NOMO-1 (cell line): ENCODE data around the gene TRIB2.

Source experiments
- DNase-seq, 2 experiments: peaks; one replicate each; lab custom pipeline; 2025; ENCODE audit not compliant: unreplicated experiment in 2 of 2; lab: John Stamatoyannopoulos, UW

TRIB2 gene

GRCh38 chr2:12737297-12737696 is 20.6 kb downstream of the TRIB2 start:
- no peak for DNase-seq

DNA sequence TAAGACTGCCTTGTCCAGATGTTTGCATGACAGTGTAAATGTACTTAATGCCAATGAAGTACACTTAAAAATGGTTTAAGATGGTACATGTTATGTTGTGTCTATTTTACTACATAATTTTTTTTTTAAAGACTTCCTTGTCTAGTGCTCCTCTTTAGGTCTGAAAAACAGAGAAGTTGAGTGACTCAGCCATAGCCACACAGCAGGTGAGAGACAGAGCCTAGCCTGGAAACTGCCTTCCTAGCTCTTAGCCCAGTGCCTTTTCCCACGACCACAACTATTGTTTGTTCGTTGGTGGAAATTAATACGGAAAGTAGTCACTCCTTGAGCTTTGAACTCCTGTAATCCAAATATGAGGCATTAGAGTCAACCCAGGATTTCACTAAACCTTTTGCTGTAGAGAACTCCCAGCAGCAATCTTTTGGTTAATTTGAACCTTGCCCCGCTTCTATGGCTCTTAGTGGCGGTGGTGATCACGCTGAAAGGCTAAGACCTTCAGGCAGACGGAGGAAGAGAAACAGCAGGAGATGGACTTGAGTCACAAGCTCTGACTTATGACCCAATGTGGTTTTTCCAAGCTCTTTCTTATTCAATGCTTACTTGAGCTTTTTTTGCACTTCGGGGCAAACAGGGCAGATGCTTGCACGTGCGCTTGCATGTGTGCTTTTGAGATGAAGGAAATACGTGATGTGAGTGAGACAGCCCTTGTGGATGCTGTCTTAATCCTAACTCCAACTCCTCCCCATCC is 21.2 kb downstream of the TRIB2 start:
- DNase-seq, result no peak

DNA sequence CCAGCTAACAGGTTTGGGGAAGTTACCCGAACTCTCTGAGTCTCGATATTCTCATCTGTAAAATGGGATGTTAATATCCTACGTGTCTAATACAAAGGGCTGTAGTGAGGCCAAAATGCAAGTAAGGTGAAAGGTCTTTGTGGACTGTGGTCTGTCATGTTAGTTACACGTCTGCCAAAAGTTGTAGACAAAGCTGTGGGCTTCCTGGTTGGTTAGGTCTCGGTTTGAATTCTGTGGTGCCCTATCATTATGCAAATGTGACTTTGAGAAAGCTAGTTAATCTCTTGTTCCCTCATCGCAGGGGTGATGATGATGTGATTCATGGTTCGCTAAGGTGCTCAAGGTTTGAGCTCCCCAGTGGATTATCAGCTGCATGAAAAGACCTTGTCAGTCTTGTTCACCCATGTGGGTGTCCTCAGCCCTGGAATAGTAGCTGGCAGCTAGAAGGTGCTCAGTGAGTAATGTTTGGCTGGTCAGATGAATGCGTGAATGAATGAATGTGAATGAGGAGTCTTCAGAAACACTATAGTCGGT is 23.1 kb downstream of the TRIB2 start:
- DNase-seq, result no peak

DNA sequence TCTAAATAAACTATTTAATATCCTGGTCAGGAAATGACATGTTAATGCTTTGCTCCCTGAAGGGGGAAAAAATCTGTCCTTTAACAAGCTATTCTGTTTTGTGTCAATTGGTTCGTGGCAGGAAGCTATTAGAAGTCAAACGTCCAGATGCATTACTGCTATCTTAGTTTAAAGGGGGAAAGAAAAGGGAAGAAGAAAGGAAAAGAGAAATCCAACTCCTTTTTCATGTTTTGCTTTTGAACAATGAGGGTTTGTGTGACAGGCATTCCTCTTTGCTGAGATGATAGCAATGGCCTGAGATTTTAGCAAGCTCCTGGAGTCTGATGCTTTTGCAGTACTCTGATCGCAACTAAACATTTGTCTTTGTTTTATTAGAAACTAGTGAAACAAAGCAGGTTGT is 24.6 kb downstream of the TRIB2 start:
- no peak for DNase-seq

- no peak for DNase-seq
Observed at GRCh38 chr2:12742891-12743290, 26.2 kb downstream of the TRIB2 start.

GRCh38 chr2:12750166-12750905 is 33.6 kb downstream of the TRIB2 start:
- no peak for DNase-seq

GRCh38 chr2:12754643-12755042 is 37.9 kb downstream of the TRIB2 start:
- no peak for DNase-seq

DNA sequence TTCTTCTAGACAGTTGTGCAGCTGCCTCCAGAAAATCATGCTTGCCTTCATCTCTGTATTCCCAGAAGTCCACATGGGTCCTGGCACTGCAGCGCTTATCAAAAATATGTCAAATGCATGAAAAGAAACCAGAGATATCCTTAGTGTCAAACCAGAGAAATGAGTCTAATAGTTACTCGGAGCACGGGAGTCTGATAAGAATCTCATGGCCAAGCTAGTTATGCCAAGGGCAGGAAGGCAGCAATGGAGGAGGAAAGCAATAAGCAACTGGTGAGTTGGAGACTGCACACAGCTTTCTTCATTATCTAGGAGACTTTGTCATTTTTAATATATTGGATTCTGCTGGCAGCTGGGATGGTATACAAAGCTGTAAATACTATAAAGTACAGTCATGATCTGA is 38.6 kb downstream of the TRIB2 start:
- no peak for DNase-seq

- DNase-seq, result no peak
Observed at GRCh38 chr2:12759248-12759647, 42.5 kb downstream of the TRIB2 start.

GRCh38 chr2:12761104-12761503 is 44.4 kb downstream of the TRIB2 start:
- no peak for DNase-seq

GRCh38 chr2:12762337-12762736 is 45.6 kb downstream of the TRIB2 start:
- DNase-seq, result no peak

DNA sequence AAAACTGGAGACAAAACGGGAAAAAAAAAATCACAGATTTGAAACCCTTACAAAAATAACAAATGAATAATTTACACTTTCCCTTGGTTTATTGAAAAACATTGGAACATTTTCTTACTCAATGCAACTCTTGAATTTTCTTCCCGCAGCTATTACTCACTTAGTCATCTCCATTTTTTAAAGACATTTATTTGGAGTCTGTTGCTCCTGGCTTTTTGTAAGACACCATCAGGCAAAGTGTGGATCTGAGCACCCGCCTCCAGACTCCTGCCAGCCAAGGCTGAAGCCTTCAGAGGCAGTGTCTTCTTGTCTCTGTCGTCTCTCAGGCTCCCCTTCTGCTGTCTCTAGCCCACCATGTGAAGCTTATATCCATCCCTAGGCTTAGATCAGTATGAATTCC is 46.2 kb downstream of the TRIB2 start:
- no peak for DNase-seq

DNA sequence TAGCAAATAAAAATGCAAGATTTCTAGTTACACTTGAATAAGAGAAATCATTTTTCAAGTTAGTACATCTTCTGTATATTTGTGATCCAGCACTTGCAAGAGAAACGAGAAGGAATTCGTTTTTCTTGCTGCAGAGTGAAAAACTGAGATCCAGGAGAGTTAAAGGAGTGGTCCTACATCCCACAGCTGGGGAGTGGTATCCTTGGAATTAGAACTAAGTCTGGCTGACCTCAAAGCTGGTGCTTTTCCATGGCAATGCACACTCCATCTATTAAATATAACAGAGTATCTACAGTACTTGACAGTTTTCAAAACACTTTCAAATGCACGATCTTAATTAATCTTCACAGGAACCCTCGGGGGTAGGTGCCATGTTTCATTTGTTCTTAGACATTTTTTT is 46.8 kb downstream of the TRIB2 start:
- no peak for DNase-seq

DNA sequence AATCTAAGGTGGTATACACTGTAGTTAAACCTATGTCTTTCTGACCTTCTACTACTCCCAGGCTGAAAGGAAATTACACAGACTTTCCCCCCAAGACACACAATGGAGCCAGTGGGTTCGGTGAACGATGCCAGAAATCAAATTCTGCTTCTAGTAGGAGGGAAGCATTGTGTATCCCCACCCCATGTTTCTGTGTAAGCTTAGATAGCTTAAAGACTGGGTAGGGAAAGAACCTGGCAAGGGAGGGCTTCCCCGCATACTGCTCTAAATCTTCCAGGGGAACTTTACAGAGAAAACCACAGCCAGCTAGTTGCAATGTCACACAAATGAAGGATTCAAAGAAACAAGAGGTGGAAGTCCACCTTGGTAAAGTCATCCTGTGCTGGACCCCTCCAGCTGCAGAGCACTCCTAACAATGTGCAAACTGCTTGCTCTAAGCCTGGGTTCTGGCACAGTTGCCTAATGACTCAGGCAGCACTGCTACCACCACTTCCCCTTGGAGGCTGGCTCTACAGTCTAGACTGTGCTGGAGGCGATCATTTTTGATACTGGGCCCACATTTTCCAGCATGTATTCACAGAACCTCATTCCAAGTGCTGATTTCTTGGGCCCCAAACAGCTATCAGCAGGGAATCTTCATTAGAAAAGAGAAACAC is 47.5 kb downstream of the TRIB2 start:
- no peak for DNase-seq

DNA sequence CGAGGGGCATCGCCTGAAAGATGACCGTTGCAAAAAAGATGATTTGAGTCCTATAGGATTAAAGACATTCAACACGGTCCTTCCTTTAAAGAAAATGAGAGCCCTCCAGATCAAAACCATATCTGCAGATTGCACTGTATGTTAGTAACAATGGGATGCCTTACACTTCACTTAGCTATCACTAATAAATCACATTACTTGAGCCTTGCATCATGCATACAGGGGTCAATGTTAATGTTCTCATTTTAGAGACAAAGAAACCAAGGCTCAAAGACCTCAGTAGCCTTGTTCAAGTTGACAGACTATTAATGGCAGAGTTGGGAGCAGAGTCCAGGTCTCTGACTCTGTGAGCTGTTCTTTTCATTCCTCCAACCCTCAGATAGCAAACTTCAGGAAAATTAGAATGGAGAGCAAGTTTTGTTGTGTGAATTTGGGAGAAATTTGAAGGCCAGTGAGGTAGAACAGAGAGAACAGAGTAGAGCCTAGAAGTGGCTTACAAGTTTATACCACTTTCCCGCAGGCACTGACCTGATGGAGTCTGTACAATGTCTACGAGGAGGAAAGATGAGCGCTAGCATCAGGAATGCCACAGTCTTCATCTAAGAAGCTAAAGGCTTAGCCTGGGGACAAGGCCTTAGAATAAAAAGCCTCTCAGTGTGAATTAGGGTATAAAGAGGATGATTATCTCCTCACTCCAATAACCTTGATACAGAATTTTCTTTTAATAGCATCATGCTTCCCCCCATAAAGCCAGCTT is 48.3 kb downstream of the TRIB2 start:
- no peak for DNase-seq

DNA sequence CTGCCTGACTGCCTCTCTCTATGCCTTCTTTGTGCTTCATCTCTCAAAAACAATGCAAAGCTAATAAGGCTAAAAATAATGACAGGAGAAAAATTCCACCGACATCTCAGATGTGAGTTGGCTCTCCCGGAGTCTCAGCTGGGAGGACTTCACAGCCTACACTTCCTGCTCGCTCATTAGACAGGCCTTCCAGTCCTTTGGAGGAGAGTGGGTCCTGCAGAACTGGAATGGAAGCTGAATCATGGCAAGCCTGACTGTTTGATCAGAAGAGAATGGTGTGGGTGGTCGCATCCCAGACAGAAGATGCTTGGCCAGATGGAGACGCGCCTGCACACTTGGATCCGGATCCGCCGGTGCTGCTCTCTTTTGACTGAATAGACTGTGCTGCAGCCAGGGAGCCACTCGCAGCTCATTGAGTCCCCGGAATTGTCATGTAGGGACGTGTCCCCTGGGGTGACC is 49.7 kb downstream of the TRIB2 start:
- DNase-seq, result no peak

- DNase-seq, result no peak
Observed at GRCh38 chr2:12767541-12767940, 50.8 kb downstream of the TRIB2 start.

- no peak for DNase-seq
Observed at GRCh38 chr2:12767996-12768624, 51.4 kb downstream of the TRIB2 start.

DNA sequence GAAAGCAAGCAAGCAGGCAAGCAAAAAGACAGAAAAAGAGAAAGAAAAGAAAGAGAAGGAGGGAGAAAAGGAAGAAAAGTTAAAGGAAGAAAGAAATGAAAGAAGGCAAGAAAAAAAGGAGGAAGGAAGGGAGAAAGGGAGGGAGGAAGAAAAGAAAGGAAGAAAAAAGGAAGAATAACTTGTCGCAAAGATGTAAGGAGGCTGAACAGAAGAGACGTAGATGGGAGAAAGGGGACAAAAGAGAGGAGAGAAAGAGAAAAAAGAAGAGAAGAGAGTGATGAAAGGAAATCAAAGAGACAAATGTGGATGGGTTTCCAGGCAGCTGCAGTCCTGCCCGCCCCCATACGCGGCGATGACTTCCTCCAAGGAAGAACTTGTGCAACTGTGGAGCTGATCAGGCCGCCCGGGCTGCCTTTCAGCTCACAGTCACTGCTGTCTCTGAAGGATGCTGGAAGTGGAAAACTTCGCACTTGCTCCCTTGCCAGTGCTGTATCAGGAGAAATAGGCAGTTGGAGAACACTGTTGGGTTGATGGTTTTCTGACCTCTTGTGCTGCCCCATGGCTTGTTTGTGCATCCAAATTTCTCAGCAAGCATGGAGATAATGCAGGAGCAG is 52.9 kb downstream of the TRIB2 start:
- DNase-seq, result peak; percentile 14 to 24
